GM21723 (cell line): ENCODE data around the gene EFTUD2.

Source experiments
- ATAC-seq: cut with Tn5 transposase; IDR thresholded peaks from one replicate; pipeline ENCODE4 v1.9.1; 2021; ENCODE audit warnings: mild to moderate bottlenecking, moderate library complexity; ENCODE audit not compliant: unreplicated experiment

EFTUD2 gene

DNA sequence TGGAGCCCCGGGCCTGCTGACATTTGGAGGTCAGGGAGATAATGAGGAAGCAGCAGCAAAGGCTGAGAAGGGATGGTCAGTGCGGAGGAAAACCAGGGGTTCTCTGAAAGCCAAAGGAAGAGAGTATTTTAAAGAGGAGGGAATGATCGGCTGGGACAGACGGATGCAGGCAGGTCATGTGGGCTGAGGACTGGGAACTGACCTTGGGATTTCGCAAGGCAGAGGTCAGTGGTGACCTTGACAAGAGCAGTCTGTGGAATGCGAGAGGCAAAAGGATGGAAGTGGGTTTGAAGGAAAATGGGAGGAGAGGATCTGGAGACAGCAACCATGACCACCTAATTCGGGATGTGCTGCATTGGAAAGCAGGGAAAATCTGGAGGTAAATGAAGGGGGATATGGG, 10.2 kb downstream of the EFTUD2 start:
- no peak for ATAC-seq

DNA sequence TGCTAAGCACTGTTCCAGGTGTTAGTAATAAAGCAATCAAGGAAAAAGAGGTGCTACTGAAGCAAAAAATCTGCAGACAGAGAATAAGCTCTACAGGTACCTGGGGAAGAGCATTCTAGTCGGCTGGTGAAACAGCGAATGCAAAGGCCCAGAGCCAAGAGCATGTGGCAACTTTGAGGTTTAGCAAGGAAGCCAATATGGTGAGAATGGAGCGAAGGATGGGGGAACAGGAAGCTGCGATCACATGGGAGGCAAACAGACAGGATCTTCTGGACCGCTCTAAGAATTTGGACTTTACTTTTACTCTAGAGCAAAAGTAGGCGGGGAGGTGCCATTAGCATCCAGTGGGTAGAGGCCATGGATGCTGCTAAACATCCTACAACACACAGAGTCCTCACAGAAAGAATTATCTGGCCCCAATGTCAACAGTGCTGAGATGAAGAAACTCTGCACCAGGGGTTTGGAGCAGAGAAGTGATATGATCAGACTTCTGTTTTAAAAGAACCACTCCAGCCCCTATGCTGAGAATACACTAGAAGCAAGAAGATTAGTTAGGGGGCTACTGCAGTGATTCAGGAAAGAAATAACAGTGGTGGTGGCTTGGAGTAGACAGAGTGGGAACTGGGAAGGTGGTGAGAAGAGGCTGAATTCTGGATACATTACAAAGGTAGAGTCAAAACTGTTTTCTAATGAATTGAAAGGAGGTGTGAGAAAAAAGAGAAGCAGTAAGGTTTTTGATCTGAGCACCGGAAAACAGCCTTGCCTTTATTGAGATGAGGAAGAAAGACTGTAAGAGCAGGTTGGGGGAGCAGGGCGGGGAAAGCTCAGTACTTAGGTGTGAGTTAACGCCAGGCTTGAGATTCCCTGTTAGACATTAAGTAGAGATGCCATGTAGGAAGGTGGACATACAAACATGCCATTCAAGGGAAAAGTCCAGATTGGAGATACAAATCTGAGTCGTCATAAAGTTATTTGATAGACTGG, 11.0 kb downstream of the EFTUD2 start:
- ATAC-seq: no peak

DNA sequence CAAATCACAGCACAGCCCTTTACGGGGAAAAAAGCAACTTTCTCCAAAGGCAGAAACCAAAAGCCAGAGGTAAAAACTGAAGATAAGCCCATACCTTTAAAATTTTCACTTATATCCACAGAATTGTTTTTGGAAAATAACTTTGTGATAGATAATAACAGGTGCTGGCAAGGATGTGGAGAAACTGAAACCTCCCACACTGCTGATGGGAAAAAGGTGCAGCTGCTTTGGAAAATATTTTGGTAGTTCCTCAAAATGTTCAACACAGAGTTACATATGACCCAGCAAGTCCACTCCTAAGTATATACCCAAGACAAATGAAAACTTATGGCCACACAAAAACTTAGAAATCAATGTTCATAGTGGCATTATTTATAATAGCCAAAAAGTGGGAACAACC, 12.2 kb downstream of the EFTUD2 start:
- no peak for ATAC-seq

DNA sequence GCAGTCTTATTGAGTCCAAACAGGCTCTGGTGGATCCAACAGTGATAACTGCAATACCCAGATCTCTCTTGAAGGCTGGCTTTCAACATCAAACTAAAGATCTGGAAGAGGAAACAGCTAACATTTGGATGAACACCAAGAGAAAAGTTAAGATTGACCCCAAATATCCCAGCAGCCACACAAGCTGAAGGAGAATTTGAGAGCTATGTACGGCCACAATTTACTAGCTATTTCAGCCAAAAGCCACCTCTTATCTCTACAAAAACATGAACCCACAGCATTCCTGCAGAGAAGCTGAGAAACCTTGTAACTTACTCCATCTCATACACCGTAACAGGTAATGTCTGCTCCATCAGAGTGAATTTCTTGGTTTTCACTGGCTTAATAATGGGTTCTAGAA, 14.3 kb downstream of the EFTUD2 start:
- ATAC-seq: no peak

DNA sequence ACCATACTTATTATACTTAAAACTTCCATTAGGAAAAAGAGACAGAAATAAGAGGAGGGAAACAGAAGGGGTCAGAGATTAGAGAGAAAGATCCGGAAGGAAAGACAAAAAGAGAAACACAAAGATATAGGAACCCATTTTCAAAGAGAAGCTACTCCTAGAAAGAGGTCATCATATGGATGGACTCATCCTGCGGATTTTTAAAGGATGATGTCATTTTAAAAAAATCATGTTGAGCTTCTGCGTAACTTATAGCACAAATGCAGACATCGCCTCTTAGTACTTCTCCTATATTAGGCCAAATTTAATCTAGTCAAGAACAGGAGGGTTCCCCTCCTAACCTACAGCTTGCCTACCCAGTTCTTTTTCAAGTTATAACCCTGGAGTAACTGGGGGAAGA, 18.1 kb downstream of the EFTUD2 start:
- ATAC-seq: no peak

DNA sequence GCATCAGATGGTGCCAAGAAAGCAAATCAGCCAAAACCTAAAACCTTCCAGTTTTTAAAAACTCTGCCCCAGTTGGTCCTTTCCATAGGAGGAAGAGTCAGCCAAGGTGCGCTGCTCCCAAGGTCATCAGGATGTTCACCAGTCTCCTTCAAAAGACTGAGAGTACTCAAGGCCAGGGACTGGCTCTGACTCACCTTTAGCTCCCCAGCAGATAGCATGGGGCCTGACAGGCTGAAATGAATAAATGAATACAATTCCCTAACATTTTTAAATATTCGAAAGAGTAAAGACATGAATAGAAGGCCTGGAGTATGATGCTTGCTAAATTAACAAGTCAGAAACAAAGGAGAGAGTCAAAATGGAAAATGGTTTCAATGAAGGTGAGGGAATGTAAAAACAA, 19.2 kb downstream of the EFTUD2 start:
- no peak for ATAC-seq

DNA sequence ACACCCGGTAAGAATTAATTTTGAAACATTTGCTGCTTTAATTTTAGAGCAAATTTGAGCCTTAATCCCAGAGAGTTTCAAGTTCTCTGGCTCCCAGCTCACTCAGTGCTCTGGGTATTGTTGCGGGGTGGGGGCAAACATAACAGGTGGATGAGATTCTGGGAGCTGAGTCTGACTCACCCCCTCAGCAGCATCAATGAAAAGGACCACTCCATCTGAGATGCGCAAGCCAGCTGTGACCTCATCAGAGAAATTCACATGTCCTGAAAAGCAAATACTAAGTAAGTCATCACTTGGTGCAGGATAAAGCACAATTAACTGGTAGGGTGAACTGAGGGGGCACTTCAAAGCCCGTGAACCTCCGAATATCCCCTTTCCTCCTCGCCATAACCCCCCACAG, 19.9 kb downstream of the EFTUD2 start:
- no peak for ATAC-seq

DNA sequence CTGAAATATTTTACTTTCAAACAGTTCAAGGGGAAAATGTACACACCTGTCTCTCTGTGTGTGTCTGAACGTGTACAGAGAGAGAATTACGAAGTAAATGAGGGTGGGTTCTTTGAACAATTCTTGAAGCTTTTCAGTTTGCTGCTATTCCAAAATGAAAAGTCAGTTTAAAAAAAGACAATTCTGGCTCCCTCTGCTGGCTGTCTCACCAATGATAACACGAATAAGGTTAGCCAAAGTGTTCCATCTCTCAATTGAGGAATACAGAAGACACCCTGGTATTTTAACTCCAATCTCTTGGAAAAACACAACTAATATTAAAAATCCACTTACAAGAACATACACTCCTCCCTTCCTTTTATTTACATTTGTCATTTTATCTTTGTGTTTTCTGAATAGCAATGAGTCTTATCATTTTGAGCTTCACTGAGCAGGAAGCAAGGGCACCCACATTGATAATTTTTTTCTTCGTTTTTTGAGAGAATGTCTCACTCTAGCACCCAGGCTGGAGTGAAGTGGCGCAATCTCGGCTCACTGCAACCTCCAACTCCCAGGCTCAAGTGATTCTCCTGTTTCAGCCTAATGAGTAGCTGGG, 20.5 kb downstream of the EFTUD2 start:
- ATAC-seq: no peak

DNA sequence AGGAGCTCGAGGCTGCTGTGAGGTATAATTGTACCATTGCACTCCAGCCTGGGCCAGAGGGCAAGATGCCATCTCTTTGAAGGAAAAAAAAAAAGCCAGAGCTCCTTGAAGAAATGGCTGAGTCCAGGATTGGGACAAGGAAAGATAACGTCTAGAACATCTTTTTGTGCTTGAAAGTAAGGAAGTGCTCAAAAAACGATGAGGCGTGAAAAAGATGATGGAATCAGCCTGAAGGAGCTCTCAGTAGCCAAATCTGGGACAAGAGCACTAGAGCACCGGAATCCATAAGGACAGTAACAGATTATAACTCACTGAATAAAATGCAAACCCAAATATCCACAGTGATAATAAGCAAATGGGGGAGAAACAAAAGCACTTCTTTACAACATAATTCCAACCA, 22.1 kb downstream of the EFTUD2 start:
- ATAC-seq: no peak

DNA sequence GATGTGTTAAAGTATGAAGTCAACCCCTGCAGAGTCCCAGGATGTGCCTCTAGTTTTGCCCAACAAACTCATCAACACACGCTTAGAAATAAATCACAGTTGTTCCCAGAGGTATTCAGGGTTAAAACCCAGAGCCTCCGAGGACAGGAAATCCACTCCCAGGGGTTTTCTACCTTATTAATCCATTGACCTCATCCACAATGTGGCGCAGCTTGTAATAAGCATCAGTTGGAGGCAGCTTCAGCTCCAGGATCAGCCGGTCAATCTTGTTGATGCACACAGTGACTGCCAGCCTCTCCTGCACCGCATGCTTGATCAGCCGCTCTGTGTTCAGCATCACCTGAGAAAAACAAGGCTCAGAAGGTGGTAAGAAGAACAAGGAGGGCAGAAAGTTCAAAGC, 23.5 kb downstream of the EFTUD2 start:
- no peak for ATAC-seq

DNA sequence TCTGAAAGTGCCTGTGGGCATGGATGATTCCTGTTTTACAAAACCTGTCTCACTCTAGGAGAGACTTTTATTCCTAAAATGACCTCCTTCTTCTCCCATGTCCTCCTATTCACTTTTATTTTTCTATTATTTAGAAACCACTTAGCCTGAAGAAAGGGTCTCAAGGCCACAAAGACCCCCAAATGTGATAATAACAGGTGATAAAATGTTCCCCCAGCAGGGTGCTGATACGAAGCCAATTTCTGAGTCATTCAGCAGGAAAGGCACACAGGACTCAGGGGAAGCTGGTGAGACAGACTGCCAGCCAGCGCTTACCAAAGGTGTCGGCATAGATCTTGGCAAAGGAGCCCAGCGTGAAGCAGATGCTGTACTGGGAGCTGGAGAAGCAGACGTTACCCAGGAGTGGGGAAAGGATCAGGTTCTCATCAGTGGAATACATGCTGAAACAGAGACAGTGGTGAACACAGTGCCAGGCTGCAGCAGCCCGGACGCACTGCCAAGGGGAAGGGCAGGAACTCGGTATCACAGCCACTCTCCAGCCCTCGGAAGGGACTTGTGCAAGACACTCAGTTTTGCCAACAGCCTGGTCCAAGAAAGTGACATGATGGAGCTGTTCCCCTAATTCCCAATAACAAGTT, 27.0 kb downstream of the EFTUD2 start:
- ATAC-seq: no peak

DNA sequence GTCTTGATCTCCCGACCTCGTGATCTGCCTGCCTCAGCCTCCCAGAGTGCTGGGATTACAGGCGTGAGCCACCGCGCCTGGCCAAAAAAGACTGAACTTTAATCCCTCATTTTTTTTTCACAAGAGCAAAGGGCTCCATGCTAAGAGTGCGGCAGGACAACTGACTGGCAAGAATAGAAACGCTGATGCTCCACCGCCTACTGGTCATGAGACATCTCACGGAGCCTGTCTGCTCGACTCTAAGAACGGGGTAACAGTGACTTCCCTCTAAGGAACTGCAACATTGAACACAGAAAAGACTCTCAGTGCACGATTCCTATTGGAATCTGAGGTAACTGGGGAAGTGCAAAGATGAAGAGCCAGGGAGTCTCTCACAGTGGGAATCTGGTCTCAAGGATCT, 27.7 kb downstream of the EFTUD2 start:
- ATAC-seq: no peak

DNA sequence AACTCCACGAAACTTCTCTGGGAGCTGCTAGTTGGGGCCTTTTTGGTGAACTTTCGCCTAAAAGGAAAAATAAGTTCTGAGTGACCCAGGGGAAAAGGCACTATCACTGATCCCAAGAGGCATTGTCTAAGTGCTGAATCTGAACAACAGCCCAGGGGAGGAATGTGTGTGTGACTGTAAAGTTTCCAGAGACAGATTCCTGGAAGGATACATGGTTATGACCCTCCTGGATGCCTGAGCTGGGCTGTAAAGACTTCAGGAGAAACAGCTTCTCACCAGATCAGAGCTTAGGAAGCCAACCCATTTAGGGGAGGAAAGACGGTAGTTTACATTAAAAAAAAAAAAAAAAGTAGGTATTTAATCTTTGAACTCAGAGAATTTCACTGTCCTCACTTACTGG, 31.4 kb downstream of the EFTUD2 start:
- ATAC-seq: no peak

DNA sequence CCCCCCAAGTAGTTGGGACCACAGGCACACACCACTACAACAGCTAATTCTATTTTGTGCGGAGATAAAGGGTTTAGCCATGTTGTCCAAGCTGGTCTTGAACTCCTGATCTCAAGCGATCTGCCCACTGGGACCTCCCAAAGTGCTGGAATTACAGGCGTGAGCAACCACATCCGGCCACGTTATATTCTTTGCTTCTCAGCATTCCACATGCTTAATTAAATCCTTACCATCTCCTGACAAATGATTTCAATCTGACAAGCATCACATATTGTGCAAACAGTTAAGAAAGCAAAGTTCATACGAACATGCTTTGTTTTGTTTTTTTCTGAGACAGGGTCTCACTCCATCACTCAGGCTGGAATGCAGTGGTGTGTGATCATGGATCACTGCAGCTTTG, 33.3 kb downstream of the EFTUD2 start:
- no peak for ATAC-seq

DNA sequence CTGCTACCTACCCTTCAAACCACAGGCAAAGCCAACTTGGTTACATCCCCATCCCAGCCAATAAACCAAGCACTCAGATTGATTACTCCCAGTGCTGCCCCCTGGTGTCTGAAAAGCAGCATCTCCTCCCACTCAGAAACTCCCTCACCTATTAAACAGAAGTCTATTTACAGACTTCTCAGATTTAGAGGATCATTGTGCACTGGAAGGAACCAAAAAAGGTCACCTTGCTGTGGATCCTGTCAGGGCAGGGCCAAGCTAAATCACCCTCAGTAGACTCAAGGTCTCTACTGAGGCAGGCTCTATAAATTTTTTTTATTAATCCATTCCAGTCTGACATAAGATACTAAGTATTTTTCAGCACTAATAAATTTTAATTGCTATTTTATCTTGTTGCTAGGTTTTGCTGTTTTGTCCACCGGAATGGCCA, 34.0 kb downstream of the EFTUD2 start:
- no peak for ATAC-seq

DNA sequence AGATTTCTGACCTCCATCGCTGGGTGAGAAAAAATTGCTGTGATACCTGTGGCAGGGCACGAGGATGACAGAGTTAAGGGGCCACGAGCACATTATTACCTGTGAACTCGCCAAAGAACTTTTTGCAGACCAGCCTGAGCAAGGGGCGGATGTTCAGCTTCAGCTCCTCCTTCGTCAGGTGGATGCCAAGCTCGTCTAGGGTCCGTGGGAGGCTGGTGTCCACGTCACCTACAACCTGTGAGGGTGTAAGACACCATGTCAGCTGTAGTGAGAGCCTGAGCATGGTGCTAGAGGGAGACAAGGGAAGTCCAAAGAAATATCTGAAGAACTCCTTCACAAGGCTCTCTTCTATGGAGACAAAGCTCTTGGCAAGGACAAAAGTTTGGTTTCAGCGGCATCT, 34.4 kb downstream of the EFTUD2 start:
- no peak for ATAC-seq

DNA sequence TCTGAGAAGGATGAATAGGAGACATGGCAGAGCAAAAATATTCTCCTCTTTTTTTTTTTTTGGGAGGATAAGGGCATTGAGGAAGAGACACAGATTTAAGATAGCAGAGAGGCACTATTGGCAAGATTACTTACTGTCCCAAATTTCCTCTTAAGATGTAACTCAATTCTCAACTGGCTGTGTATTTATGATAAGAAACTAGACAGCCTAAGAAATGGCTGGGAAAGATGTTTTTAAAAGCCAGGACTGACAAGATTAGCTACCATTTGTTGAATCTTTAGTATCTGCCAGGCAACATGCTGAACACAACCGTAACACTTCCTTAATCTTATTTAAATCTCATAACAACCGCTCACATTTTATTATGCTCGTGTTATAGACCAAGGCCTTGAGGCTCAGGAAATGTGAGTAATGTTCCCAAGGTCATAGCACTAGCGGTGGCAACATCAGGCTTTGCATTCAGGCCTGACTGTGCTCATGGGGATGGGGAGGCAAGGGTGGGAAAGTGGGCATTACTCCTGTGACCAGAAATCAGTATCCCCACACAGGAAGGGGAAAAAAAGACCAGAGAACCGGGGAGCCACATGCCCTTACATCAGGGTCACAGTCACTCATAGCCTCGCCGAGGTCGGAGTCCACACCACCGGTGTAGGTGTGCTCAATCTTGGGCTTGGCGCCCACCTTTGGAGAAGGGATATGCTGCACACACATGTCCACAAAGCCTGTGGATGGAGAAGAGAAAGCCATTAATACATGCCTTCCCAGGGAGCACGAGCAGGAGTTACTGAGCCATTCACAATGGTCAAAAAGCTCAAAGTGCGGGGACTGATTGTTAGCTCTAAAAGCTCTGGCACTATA, 36.0 kb downstream of the EFTUD2 start:
- no peak for ATAC-seq

DNA sequence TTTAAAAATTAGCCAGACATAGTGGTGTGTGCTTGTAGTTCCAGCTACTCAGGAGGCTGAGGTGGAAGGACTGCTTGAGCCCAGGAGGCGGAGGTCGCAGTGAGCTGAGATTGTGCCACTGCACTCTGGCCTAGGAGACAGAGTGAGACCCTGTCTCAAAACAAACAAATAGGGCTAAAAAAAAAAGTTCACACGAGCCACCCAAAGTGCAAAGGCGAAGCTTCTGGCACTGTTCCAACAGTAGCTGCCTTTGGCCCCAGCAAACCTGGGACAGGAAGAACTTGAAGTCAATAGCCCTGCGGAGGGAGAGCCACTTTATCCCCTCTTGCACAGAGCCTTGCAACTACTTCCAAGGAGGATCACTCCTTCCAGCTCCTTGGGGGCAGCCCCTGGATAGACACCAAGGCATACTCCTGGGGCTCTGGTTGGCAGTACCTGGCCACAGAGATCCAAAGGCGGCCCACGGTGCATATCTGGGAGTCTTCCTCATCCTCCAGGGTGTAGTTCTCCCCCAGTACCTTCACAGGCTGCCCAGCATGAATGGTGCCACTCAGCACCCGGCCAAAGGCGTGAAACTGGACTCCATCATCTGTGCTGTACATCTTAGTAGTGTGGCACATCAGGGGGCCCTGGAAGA, 36.8 kb downstream of the EFTUD2 start:
- no peak for ATAC-seq

DNA sequence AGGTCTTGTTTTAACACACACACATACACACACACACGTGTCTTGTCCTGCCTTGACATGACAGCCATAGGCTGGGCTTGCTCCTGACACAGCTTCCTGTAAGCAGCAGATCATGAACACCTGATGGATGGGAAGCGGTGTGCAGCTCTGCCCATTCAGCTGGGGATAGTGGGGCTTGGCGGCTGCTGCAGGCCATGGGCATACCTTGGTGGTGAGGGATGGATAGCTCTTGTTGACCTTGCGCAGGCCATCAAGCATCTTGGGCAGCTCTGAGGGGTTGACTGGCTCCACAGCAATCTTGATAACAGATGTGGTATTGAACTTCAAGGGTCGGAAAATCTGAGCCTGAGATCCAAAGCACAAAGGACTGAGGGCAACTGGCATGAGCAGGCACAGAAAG, 39.5 kb downstream of the EFTUD2 start:
- ATAC-seq: no peak

DNA sequence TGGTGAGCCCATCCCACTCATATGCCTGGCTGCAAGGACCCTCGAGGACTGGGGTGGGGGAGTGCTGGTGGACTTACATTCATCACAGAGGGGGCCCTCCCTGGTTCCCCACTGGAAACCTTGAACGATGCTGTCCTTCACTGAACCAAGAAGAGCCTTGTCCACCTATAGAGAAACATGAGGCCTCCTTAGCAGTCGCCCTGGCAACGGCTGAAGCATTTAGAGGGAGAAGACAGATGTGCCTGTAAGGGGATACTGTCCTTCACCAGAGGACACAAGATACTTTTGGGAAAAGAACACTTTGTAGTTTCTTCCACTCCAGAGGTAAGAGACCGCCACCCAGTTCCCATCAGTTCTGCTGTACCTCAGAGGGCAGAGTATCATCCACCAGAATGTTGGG, 45.1 kb downstream of the EFTUD2 start:
- ATAC-seq: no peak

DNA sequence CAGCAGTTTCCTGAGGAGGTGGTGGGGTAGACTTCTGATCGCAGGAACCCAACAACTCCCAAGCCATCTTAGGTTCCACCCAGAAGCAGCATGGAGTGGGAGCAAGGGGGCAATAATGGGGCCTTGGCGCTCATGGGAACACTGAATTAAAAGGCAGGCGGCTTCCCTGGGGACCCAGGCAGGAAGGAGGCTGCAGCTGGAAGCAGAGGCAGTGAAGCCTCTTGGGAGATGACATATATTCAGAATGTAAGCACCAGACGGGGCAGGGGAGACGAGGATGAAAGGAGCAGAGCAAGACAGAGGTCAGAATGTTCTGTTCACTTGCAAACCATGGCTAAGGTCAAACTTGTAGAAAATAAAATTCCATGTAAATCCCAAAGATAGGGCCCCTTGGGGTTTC, 48.6 kb downstream of the EFTUD2 start:
- no peak for ATAC-seq
